HK-2 (cell line): ENCODE measurements around the gene SERINC5.
A peak's percentile ranks its signal among the peaks of the same experiment; 100 is the strongest.
"Not testable (repeated sequence)": the region's sequence is repeated elsewhere in the genome, so short reads cannot be mapped to it uniquely, and the experiment has no call there.

Experiments
- DNase-seq: peaks from one replicate; pipeline ENCODE4 v3.0.0-alpha.2; 2018; ENCODE audit not compliant: unreplicated experiment

Gene SERINC5

GRCh38 chr5:80101993-80102392 is 153.9 kb downstream of the SERINC5 start:
- DNase-seq, result no peak

GRCh38 chr5:80097451-80097850 is 158.4 kb downstream of the SERINC5 start:
- no peak for DNase-seq

DNA sequence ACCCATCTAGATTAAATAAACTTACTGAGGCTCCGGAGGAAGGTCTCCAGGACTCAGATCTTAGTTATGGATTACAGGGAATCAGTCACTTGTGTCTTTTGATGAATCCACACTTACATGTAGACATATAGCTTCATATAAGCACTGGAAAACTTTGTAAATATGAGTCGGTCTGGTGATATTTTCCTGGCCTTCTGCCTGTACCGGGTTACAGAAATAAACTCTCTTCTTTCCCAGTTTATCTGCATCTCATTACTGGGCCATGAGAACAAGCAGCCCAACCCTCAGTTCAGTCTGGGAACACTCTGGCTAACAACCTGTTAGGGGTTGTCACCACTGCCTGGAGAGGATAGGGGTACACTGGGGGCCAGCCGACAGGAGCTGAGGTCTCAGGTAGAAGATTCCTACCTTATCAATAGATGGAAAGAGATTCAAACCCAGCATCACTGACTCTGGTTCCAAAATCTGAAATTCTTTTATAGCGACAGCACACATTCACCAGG is 161.6 kb downstream of the SERINC5 start:
- no peak for DNase-seq

GRCh38 chr5:80093796-80094195 is 162.1 kb downstream of the SERINC5 start:
- DNase-seq, result peak; percentile 69

GRCh38 chr5:80092486-80093107 is 163.3 kb downstream of the SERINC5 start:
- DNase-seq, result no peak

- not testable (repeated sequence) for DNase-seq
Measured at GRCh38 chr5:80091792-80092192, 164.1 kb downstream of the SERINC5 start.

DNA sequence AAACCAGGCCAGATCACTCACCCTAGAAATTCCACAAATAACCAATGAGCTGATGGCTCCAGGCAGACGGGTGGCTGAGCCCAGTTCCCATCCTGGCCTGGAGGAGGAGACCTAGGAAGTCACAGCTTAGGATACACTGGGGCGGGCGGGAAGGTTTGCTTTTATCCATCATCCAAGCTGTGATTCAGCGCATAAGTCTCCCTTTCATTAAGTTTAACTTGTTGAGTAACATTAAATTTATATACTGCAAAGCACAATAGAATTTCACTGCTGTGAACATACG is 165.0 kb downstream of the SERINC5 start:
- DNase-seq, result no peak

DNA sequence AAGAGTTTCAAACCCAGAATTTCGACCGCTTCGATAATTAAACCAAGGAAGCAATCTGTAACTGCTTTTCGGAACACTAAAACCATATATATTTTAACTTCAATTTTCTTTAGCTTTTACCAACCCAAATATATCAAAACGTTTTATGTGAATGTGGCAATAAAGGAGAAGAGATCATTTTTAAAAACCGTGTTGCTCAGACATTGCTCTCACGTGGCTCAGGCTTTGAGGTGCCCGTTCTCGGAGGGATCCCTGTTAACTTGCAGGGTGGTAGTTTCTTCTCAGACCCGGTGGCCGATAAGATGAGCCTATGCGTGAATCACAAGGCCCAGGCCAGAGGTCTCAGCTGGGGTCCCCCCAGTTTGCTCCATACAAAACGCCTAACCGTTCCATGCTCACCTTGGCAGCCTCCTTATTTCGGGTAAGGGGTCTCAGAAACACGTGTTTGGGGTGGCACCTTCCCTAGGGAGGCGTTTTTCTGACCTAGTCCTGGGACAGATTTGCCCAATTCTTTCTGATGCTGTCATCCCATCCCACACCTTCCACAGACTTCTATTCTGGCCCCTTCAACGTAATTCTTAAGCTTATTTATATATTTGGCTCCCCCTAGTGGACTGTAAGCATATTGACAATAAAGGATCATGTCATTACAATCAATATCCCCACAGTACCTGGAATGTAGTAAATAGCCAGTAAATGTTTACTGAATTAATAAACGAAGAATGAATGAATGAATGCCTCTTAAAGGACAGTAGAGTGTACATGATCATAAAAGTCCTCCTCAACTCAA is 172.6 kb downstream of the SERINC5 start:
- no peak for DNase-seq

DNA sequence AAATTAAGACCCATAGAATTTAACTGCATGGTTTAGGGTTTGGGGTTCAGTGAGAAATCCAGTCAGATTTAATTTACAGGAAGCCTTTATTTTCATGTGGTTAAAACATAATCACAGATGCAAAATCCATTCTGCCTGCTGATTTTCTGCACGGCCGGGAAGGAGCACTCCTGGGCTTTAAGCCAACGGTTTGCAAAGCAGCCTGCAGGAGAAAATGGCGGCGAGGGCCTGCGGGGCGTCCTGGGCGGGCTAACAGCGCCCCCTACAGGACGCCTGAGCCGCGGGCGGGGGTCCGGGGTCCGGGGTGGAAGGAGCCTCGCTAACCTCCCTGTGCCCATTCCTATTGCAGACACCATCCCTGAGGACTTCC is 173.1 kb downstream of the SERINC5 start:
- DNase-seq, result peak; percentile 11

DNA sequence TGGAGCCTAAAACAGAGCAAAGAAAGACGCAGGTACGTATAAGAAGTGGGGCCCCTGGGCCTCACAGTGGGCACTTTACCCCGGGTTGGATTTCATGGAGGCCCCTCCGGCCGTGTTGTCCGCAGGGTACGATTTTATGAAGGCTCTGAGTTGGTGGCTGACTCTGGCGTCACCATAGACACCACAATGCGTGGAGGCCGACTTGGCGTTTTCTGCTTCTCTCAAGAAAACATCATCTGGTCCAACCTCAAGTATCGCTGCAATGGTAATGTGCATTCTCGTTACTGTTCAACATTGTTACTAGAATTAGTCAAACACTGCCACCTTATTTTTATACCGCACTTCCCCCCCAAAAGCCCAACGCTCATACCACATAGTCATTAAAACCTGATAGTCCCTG is 173.6 kb downstream of the SERINC5 start:
- DNase-seq, result no peak

DNA sequence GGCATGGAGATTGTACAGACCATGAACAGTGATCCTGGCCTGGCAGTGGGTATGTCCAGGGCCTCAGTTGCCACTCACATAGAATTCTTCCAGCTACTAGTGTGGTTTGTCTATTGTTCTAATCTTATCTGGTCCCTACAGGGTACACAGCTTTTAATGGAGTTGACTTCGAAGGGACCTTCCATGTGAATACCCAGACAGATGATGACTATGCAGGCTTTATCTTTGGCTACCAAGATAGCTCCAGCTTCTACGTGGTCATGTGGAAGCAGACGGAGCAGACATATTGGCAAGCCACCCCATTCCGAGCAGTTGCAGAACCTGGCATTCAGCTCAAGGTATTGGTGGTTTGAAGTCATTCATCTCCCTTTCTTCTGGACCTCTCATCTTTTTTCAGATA is 176.9 kb downstream of the SERINC5 start:
- no peak for DNase-seq

- no peak for DNase-seq
Measured at GRCh38 chr5:80077051-80077714, 178.7 kb downstream of the SERINC5 start.

DNA sequence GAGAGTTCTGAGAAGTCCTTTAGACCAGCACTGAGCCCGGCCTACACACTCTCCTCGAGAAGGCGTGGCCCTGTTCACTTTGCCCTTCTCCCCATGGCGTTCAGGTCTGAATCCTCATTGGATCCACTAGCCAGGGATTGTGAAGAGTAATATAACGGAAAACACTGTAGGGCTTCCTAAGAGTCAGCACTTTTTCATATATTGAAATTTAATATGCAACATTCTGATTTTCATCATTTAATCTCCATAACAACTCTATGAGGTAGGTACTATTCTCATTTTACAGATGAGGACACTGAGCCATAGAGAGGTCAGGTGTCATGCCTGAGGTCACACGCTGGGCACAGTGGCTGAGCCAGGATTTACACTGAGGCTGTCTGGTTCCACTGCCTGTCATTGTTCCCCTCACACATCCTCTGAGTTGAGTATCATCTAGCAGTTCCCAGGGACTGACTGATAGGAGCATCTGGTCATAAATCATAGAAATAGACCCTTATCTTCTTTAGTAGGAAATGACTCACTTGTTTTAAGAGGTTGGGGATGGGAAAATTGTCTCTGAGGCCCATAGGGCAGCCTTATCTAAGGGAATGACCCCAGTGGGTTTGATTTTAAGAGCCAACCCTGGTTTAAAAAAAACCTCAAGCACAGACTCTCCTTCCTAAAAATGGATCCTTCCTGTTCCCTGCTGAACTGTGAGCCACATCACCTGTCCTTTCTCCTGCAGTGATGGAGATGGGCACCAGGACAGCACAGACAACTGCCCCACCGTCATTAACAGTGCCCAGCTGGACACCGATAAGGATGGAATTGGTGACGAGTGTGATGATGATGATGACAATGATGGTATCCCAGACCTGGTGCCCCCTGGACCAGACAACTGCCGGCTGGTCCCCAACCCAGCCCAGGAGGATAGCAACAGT is 179.5 kb downstream of the SERINC5 start:
- DNase-seq, result no peak

DNA sequence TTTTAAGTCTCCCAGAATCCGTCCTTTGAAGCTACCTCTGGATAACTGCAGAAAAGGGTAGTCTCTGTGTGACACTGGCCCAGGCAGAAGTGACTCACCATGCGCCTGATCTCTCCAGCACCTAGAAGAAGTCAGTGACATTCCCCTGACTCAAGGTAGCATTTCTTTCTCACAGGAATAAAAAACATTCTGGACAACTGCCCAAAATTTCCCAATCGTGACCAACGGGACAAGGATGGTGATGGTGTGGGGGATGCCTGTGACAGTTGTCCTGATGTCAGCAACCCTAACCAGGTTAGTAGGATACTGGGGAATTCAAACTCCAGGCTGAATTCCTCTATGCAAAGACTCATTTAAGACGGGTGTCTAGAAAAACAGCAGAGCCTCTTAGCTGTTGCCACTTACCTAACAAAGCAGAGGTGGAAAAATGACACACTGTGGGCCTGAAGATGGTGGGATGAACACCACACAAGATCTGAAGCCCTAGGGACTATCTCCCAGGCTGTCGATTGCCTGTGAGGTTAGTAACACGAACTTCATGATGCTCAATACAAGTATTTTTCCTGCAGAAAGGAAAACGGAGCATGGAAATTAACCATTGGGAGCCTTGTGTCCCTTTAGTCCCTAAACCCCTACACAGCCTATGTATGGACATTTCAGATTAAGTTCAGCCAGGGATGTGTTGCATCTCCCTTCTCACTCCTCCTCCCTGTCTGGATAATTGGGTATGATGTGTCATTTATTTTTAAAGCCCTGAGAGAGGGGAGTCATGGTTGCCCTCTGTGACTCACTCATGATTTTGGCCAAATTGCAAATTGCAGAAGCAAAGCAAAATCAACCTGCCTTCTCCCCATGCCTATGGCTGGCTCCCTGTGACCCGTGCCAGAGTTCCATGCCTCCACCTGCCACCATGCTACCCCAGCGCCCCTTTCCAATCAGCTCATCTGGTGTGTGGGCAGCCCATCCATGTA is 183.5 kb downstream of the SERINC5 start:
- no peak for DNase-seq

- DNase-seq, result no peak
Measured at GRCh38 chr5:80071510-80072021, 184.3 kb downstream of the SERINC5 start.

DNA sequence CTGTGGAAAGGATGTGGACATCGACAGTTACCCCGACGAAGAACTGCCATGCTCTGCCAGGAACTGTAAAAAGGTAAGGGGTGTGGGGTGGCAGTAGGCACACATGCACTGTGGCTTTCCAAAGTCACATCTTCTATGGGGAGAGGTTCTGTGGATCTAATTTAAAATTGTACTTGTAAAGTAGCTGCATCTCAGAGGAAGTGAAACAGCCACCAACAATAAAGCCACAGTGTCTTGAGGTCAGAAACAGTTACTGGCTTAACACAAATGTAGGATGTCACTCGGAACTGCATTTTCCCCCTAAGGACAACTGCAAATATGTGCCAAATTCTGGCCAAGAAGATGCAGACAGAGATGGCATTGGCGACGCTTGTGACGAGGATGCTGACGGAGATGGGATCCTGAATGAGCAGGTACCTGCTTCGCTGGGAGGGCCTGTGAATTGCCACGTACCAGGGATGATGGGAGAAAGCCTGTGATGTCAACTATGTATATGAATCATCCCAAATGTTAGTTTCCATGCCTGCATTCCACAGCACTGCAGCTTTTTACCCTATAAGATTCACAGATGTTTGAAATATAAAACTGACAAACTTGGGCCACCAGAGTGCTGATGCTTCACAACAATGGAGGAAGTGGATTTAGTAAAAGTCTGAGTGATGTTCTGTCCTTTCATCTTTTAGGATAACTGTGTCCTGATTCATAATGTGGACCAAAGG is 185.4 kb downstream of the SERINC5 start:
- no peak for DNase-seq

- no peak for DNase-seq
Measured at GRCh38 chr5:80069918-80070318, 185.9 kb downstream of the SERINC5 start.

- DNase-seq, result no peak
Measured at GRCh38 chr5:80069251-80069800, 186.5 kb downstream of the SERINC5 start.

DNA sequence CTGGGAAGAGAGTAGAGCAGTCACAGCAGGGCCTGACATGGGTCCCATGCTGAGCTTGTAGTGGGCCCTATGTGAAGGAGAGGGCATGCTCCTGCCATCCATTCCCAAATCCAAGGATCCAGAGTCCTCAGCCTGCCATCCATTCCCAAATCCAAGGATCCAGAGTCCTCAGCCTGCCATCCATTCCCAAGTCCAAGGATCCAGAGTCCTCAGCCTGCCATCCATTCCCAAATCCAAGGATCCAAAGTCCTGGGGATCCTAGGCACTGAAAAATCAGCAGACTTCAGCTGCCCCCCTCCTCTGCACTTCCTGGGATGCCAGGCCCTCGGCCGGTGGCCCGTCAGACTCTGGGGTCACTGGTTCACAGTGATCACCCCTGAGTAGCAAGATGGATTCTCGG is 187.1 kb downstream of the SERINC5 start:
- DNase-seq, result no peak

- no peak for DNase-seq
Measured at GRCh38 chr5:80068246-80068636, 187.6 kb downstream of the SERINC5 start.
